Activated CD4-positive, alpha-beta T cell treated with anti-CD3 and anti-CD28 coated beads, Interleukin-2, Interleukin-6, amounts not matched to agents 100 ng/mL and 50 ng/mL, durations not matched to agents 16 hours and 8 hours (primary cell): ENCODE measurements around the gene TRIM15.
"Not testable (repeated sequence)": the region's sequence is repeated elsewhere in the genome, so short reads cannot be mapped to it uniquely, and the experiment has no call there.

Source experiments
- DNase-seq: peaks from one replicate; pipeline ENCODE4 v3.0.0-alpha.2; 2020

Gene TRIM15

GRCh38 chr6:30200551-30201281, 37.4 kb downstream of the TRIM15 start:
- DNase-seq: no peak

GRCh38 chr6:30202366-30202765, 39.0 kb downstream of the TRIM15 start:
- DNase-seq: no peak

- no peak for DNase-seq
Observed at GRCh38 chr6:30204116-30204515, 40.8 kb downstream of the TRIM15 start.

DNA sequence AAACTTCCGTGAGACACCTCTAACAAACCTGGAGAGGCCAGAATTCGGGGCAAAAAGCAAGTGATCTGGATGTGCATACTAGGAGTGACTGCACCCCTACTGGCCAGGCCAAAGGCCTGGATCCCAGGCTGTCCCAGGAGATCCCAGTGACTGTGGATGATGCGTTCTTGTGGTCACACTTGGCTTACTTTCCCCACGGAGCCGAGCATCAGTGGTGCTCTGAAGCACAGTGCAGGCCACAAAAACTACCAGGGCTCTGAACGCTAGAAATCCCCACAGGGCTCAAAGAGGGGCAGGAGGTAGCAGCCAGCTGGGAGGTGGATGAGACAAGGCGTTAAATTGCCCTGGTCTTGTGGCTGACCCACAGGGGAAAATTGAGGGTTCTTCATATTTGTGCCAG, 42.8 kb downstream of the TRIM15 start:
- no peak for DNase-seq

DNA sequence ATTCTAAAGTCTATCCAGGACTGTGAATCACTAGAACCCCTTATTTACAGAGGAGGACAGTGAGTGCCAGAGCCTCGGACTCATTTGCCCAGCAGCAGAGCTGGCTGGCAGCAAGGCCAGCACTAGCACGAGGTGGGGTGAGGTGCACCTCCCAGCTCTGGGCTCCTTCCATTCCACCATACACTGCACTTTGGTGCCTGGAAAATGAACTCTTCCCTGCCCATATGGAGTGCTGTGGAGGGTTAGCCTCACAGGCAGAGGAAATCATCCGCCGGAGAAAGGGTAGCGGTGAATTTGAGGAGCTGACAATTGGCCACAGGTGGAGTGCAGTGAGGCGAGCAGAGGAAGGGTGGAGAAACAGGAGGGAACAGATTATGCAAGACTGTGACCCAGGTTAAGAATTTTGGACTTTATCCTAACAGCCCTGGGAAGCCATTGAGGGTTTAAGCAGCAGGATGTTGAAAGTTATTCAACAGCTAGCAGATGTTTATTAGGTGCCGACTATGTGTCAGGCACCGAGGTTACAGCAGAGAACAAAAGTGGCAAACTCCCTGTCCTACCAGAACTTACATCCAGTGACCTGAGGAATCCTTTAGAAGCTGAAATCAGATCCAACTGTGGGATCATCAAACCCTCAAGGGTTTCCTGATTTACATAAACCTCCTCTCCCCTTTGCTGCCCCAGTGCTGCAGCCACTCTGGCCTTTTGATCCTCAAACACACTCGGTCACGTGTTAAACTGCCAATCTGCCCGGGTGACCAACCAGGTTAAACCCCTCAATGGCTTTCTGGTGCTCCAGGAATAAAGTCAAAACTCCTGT, 43.7 kb downstream of the TRIM15 start:
- DNase-seq: no peak

GRCh38 chr6:30207619-30208295, 44.4 kb downstream of the TRIM15 start:
- DNase-seq: no peak

DNA sequence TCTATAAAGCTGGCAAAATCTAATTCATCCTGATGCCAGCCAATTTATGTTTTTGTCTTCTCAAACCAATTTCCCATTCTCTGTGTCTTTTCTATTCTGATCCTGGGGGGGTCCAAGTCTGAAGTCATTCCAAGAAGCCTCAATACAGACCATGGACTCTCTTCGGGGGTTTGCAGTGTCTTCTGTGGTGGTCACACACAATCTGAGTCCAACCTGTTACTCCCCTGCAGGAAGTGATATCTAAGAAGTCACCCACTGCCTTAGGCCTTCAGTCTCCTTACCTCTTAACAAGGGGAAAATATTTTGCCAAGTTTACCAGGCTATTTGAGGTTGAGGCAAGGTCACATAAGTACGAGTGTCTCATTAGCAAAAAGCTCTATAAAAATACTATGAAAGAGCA, 48.0 kb downstream of the TRIM15 start:
- DNase-seq: no peak

GRCh38 chr6:30211899-30212298, 48.6 kb downstream of the TRIM15 start:
- DNase-seq: no peak

- DNase-seq: peak; percentile 99
Observed at GRCh38 chr6:30212865-30213666, 49.7 kb downstream of the TRIM15 start, which contains the start of gene TRIM26. TSS of gene TRIM26 (minus strand) at chr6:30213406. CDS start at chr6:30199103, 14,303 bp downstream.

DNA sequence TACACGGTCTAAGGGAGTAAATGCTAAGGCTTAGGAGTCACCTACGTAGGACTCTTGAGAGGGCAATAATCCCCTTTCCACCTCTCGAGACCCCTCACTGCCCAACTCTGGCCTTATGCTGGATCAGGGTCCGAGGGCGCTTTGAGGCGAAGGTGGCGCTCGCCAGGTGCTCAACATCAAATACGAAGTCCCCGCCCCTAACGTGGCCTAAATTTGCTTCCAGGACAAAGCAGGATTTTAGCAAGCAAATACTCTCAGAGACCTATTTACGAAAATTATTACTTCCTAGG, 50.3 kb downstream of the TRIM15 start:
- DNase-seq: no peak

GRCh38 chr6:30213957-30214656, 50.8 kb downstream of the TRIM15 start:
- peak; percentile 83 for DNase-seq

- DNase-seq: no peak
Observed at GRCh38 chr6:30214657-30214982, 51.3 kb downstream of the TRIM15 start.

DNA sequence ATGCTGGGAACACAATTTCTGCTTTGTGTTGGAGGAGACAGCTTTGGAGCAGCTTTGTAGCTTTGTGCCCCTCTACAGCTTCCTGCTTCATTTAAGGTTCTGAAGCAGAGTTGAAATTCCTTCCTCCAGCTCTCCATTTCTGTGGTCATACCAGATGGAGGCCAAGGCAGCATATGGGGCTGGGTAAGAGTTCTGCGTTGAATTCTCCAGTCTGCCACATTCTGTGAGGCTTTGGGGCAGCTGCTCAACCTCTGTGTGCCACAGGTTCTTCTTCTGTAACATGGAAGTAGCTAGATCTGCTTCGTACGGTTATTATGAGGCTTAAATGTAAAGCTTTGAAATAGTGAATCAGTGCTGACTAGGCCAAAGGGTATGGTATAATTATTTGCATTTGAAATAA, 52.8 kb downstream of the TRIM15 start:
- no peak for DNase-seq

GRCh38 chr6:30219244-30219643, 55.9 kb downstream of the TRIM15 start:
- peak; percentile 60 for DNase-seq

GRCh38 chr6:30221395-30221794, 58.0 kb downstream of the TRIM15 start:
- DNase-seq: not testable (repeated sequence)

GRCh38 chr6:30221956-30222355, 58.6 kb downstream of the TRIM15 start:
- DNase-seq: not testable (repeated sequence)
